ENCODE results near the gene RHBDF2. TPM values are rescaled to one million over a fixed set of nuclear protein-coding genes. Genes with fewer than 3 reads are reported as not detected.

Gene RHBDF2
- total RNA-seq, 1 donor from 2014 or later, result 2.2 TPM

- DNase-seq, result no peak
Observed at GRCh38 chr17:76478730-76479514, 22.3 kb downstream of the RHBDF2 start.

GRCh38 chr17:76478097-76478496 is 23.1 kb downstream of the RHBDF2 start:
- DNase-seq, result no peak

- no peak for DNase-seq
Observed at GRCh38 chr17:76477576-76477975, 23.6 kb downstream of the RHBDF2 start.

GRCh38 chr17:76476736-76477135 is 24.5 kb downstream of the RHBDF2 start:
- no peak for DNase-seq

- no peak for DNase-seq
Observed at GRCh38 chr17:76475302-76475701, 25.9 kb downstream of the RHBDF2 start.

- no peak for DNase-seq
Observed at GRCh38 chr17:76474894-76475293, 26.3 kb downstream of the RHBDF2 start.

GRCh38 chr17:76474238-76474637 is 27.0 kb downstream of the RHBDF2 start:
- no peak for DNase-seq

GRCh38 chr17:76473541-76473985 is 27.7 kb downstream of the RHBDF2 start:
- no peak for DNase-seq

GRCh38 chr17:76472726-76473125 is 28.5 kb downstream of the RHBDF2 start:
- DNase-seq, result no peak

- no peak for DNase-seq
Observed at GRCh38 chr17:76472258-76472645, 29.0 kb downstream of the RHBDF2 start.

GRCh38 chr17:76471498-76472257 is 29.5 kb downstream of the RHBDF2 start:
- no peak for DNase-seq

GRCh38 chr17:76469991-76470739 is 31.1 kb downstream of the RHBDF2 start:
- DNase-seq, result no peak

GRCh38 chr17:76469076-76469990 is 31.9 kb downstream of the RHBDF2 start:
- DNase-seq, result no peak

GRCh38 chr17:76468634-76469010 is 32.6 kb downstream of the RHBDF2 start:
- DNase-seq, result no peak

- DNase-seq, result no peak
Observed at GRCh38 chr17:76467809-76468633, 33.2 kb downstream of the RHBDF2 start.

GRCh38 chr17:76467366-76467765 is 33.9 kb downstream of the RHBDF2 start, which contains the start of gene AANAT:
AANAT (plus strand) TSS chr17:76467603; CDS start chr17:76468747, 1,144 bp downstream.
- no peak for DNase-seq

- no peak for DNase-seq
Observed at GRCh38 chr17:76466775-76467130, 34.5 kb downstream of the RHBDF2 start.

GRCh38 chr17:76462556-76463290 is 38.5 kb downstream of the RHBDF2 start:
- DNase-seq, result no peak

- DNase-seq, result no peak
Observed at GRCh38 chr17:76461765-76462555, 39.3 kb downstream of the RHBDF2 start.
